CD14-positive monocyte (primary cell): ENCODE results near the gene CALHM5. TPM values are rescaled to one million over a fixed set of nuclear protein-coding genes. Genes with fewer than 3 reads are reported as not detected.

Source experiments
- DNase-seq, 3 donors: peaks; one replicate each; pipeline ENCODE4 v3.0.0-alpha.2; 2011 to 2022
- H2AFZ ChIP-seq: 2 replicates; pipeline ENCODE4 v1.6.0; 2012; ENCODE audit warnings: mild to moderate bottlenecking, low read depth, low read length, inconsistent platforms; ENCODE audit not compliant: insufficient read depth, poor library complexity, severe bottlenecking
- H3K27ac ChIP-seq, 2 donors: 1 replicate in 1 of 2; 2 replicates in 1 of 2; pipeline ENCODE4 v1.5.1; 2012 to 2013; ENCODE audit warnings: low read length in 2 of 2, control low read depth in 1 of 2, inconsistent platforms in 1 of 2, low read depth in 1 of 2, mild to moderate bottlenecking in 1 of 2
- H3K27me3 ChIP-seq, 2 donors: one replicate each; pipeline versions ENCODE4 v1.6.0 to v1.6.1; 2011 to 2013; ENCODE audit warnings: low read length in 2 of 2; ENCODE audit not compliant: control insufficient read depth in 2 of 2, insufficient read depth in 2 of 2
- H3K36me3 ChIP-seq, 2 donors: replicated peaks in 1 of 2; 1 replicate in 1 of 2; 2 replicates in 1 of 2; pipeline versions ENCODE4 v1.5.1 to v1.6.1; 2012 to 2013; ENCODE audit warnings: low read length in 2 of 2, control low read depth in 1 of 2, inconsistent platforms in 1 of 2, mild to moderate bottlenecking in 1 of 2; ENCODE audit not compliant: insufficient read depth in 2 of 2, control insufficient read depth in 1 of 2
- H3K4me1 ChIP-seq, 2 donors: 1 replicate in 1 of 2; 2 replicates in 1 of 2; pipeline versions ENCODE4 v1.5.1 to v1.6.1; 2012 to 2013; ENCODE audit warnings: low read length in 2 of 2, control low read depth in 1 of 2, inconsistent platforms in 1 of 2, mild to moderate bottlenecking in 1 of 2, moderate library complexity in 1 of 2; ENCODE audit not compliant: insufficient read depth in 2 of 2, control insufficient read depth in 1 of 2
- H3K4me2 ChIP-seq: replicated peaks from 2 replicates; pipeline ENCODE3; 2012; ENCODE audit warnings: low read length, moderate library complexity, mild to moderate bottlenecking; ENCODE audit not compliant: poor library complexity, severe bottlenecking; ENCODE audit errors: extremely low read depth
- H3K4me3 ChIP-seq, 3 experiments: fragments of 200-600 bp in 1 of 3; sonication (generic) in 1 of 3; replicated peaks in 1 of 3; 1 replicate in 2 of 3; 2 replicates in 1 of 3; pipeline ENCODE4 v1.5.1; 2011 to 2013; ENCODE audit warnings: low read length in 3 of 3, mild to moderate bottlenecking in 3 of 3, control low read depth in 2 of 3, low read depth in 2 of 3, inconsistent platforms in 1 of 3, moderate library complexity in 1 of 3
- H3K79me2 ChIP-seq: 2 replicates; pipeline ENCODE4 v1.6.0; 2012; ENCODE audit warnings: mild to moderate bottlenecking, control low read depth, inconsistent platforms, low read length, moderate library complexity; ENCODE audit not compliant: insufficient read depth
- H3K9ac ChIP-seq: 2 replicates; pipeline ENCODE4 v1.6.0; 2017; ENCODE audit warnings: low read length, mild to moderate bottlenecking; ENCODE audit not compliant: insufficient read depth, poor library complexity, severe bottlenecking
- H3K9me3 ChIP-seq, 2 donors: replicated peaks in 1 of 2; 1 replicate in 1 of 2; 2 replicates in 1 of 2; pipeline versions ENCODE4 v1.5.1 to v1.6.1; 2012 to 2013; ENCODE audit warnings: low read length in 2 of 2, control low read depth in 1 of 2; ENCODE audit not compliant: control insufficient read depth in 1 of 2, insufficient read depth in 1 of 2
- H4K20me1 ChIP-seq: 2 replicates; pipeline ENCODE4 v1.6.0; 2012; ENCODE audit warnings: mild to moderate bottlenecking, low read length, control low read depth, moderate library complexity; ENCODE audit not compliant: insufficient read depth
- H3K27ac Mint-ChIP-seq, 7 donors: one replicate each; pipeline ENCODE4 v1.8.0; 2020; ENCODE audit warnings: mild to moderate bottlenecking in 7 of 7, mixed read lengths in 7 of 7, moderate library complexity in 6 of 7, inconsistent platforms in 2 of 7
- H3K27me3 Mint-ChIP-seq, 3 donors: one replicate each; pipeline ENCODE4 v1.8.0; 2021 to 2022; ENCODE audit warnings: low read depth in 3 of 3, mild to moderate bottlenecking in 3 of 3, mixed read lengths in 3 of 3, moderate library complexity in 3 of 3, inconsistent platforms in 1 of 3
- H3K36me3 Mint-ChIP-seq, 2 donors: one replicate each; pipeline ENCODE4 v1.8.0; 2020; ENCODE audit warnings: mixed read lengths in 2 of 2, inconsistent platforms in 1 of 2, mild to moderate bottlenecking in 1 of 2
- H3K4me1 Mint-ChIP-seq: one replicate; pipeline ENCODE4 v1.8.0; 2020; ENCODE audit warnings: mild to moderate bottlenecking, mixed read lengths
- H3K4me3 Mint-ChIP-seq, 2 donors: one replicate each; pipeline ENCODE4 v1.8.0; 2020; ENCODE audit warnings: mild to moderate bottlenecking in 2 of 2, mixed read lengths in 2 of 2, moderate library complexity in 1 of 2
- H3K9me3 Mint-ChIP-seq, 7 donors: one replicate each; pipeline ENCODE4 v1.8.0; 2020 to 2022; ENCODE audit warnings: mixed read lengths in 7 of 7, mild to moderate bottlenecking in 6 of 7, moderate library complexity in 6 of 7, inconsistent platforms in 2 of 7
- CTCF ChIP-seq: fragments of 200-600 bp; IDR thresholded peaks from one replicate; pipeline ENCODE4 v1.8.0; 2022; ENCODE audit warnings: antibody characterized with exemption, mild to moderate bottlenecking
- WGBS: methylation state at CpG from one replicate; pipeline ENCODE4 v1.1.5; 2013; ENCODE audit warnings: missing lambda C conversion rate; ENCODE audit not compliant: insufficient coverage; 5-methylcytosine and 5-hydroxymethylcytosine counted together
- intact Hi-C, 2 donors: fragments of 100-400 bp; cut with micrococcal nuclease; formaldehyde crosslinking; loops; one replicate each; pipeline versions ENCODE4 v1.15.0 to v1.15.1; 2023
- polyA plus RNA-seq, 3 donors: library from polyadenylated mRNA; depleted of rRNA in 1 of 3; unstranded in 2 of 3; stranded (reverse) in 1 of 3; fragments of 300-500 nt in 2 of 3; fragments of >200 nt in 1 of 3; fragmentation: Illumina TruSeq in 2 of 3; gene quantifications; 1 replicate in 2 of 3; 2 replicates in 1 of 3; pipeline ENCODE4 v1.2.3, GENCODE V29; 2012 to 2021

The CALHM5 gene
- polyA plus RNA-seq, 3 donors = 0.01 TPM; not detected in 2

- Mint-ChIP-seq H3K4me1 (peaks cover 50% of the 10 kb centered on the region), H3K27me3 (no peaks in the 10 kb centered on the region), H3K9me3 (peaks cover 0 to 3% (median 0%) of the 10 kb centered on the region in 7 donors), H3K4me3 (no peak overlapping the region), H3K36me3 (peaks cover 1 to 5% of the 10 kb centered on the region in 2 donors), H3K27ac (no peak overlapping the region)
- H3K4me2 ChIP-seq = no peak overlapping the region
- no peak overlapping the region for H2AFZ ChIP-seq
- DNase-seq = no peak
- TF ChIP-seq CTCF = no peak
- H3K79me2 ChIP-seq = peaks cover 2% of the 10 kb centered on the region
- no peaks in the 10 kb centered on the region for H4K20me1 ChIP-seq
- no peaks in the 10 kb centered on the region for H3K27me3 ChIP-seq
- intact Hi-C loops = no loop called here
- WGBS = no CpG with 5 or more reads among the region's 1 CpG
- H3K9ac ChIP-seq = no peak overlapping the region
- H3K4me1 ChIP-seq = peaks cover 27 to 45% of the 10 kb centered on the region in 2 donors
- no peaks in the 10 kb centered on the region for H3K36me3 ChIP-seq
- no peak overlapping the region for H3K27ac ChIP-seq
- no peaks in the 10 kb centered on the region for H3K9me3 ChIP-seq
- no peak overlapping the region for H3K4me3 ChIP-seq
These were observed 43.1 kb upstream of the CALHM5 start for GRCh38 chr6:116468293-116468692.

GRCh38 chr6:116471531-116471930 is 39.9 kb upstream of the CALHM5 start:
- peak overlapping the region in 1 of 2 donors; percentile 61 for H3K27ac ChIP-seq
- H3K36me3 ChIP-seq = no peaks in the 10 kb centered on the region
- peak overlapping the region; percentile 65 for H2AFZ ChIP-seq
- Mint-ChIP-seq H3K4me3 (peak overlapping the region in 1 of 2 donors; percentile 11), H3K9me3 (no peaks in the 10 kb centered on the region), H3K27me3 (no peaks in the 10 kb centered on the region), H3K4me1 (peaks cover 55% of the 10 kb centered on the region), H3K36me3 (no peaks in the 10 kb centered on the region), H3K27ac (peak overlapping the region in 3 of 7 donors; percentile 4 to 70 (median 58))
- no peak for DNase-seq
- H3K27me3 ChIP-seq = no peaks in the 10 kb centered on the region
- H3K9ac ChIP-seq = no peak overlapping the region
- TF ChIP-seq CTCF = no peak
- H3K4me2 ChIP-seq = peak overlapping the region; percentile 12
- no CpG with 5 or more reads among the region's 1 CpG for WGBS
- H3K79me2 ChIP-seq = no peaks in the 10 kb centered on the region
- H4K20me1 ChIP-seq = no peaks in the 10 kb centered on the region
- no peak overlapping the region for H3K4me3 ChIP-seq
- H3K4me1 ChIP-seq = peaks cover 35 to 48% of the 10 kb centered on the region in 2 donors
- H3K9me3 ChIP-seq = no peaks in the 10 kb centered on the region
- intact Hi-C loops = no loop called here
